PC-3 (cell line): Measurements from ENCODE around the gene SCAF8.

Experiments
- EZH2 ChIP-seq: fragments of 300-600 bp; sonication (generic); IDR thresholded peaks from one replicate; pipeline ENCODE4 v1.6.1; 2017; ENCODE audit warnings: antibody characterized with exemption, mild to moderate bottlenecking, low read length; ENCODE audit not compliant: unreplicated experiment
- EZH2phosphoT487 ChIP-seq: fragments of 300-600 bp; sonication (generic); IDR thresholded peaks from 2 replicates; pipeline ENCODE4 v1.6.1; 2018; ENCODE audit warnings: mild to moderate bottlenecking, antibody characterized with exemption, low read length, borderline replicate concordance
- TF ChIP-seq, protein P1 (sequence below): fragments of 300-600 bp; sonication (generic); conservative IDR thresholded peaks from 2 replicates; pipeline ENCODE4 v1.5.1; 2017; ENCODE audit warnings: antibody characterized with exemption, low read depth, mild to moderate bottlenecking, low read length

DNA sequence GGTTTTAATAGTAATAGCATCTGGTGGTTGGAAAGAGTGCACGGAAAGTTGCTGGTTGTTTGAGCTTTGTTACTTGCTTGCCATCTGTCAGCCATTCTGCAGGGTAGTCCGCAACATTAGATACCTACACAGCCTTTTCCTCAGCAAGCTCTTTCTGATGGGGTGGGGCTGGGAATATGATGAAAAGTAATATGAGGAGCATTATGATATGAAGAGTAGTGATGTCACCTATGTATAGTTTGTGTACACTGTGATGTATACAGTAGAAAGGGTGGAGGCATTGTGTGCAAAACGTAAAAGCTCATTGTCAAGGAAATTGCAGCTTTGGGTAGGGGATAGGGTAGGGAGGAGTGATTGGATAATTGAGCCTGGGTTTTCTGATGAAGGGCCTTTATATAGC lies 16.1 kb downstream of the SCAF8 start:
- TF ChIP-seq, protein P1, sequence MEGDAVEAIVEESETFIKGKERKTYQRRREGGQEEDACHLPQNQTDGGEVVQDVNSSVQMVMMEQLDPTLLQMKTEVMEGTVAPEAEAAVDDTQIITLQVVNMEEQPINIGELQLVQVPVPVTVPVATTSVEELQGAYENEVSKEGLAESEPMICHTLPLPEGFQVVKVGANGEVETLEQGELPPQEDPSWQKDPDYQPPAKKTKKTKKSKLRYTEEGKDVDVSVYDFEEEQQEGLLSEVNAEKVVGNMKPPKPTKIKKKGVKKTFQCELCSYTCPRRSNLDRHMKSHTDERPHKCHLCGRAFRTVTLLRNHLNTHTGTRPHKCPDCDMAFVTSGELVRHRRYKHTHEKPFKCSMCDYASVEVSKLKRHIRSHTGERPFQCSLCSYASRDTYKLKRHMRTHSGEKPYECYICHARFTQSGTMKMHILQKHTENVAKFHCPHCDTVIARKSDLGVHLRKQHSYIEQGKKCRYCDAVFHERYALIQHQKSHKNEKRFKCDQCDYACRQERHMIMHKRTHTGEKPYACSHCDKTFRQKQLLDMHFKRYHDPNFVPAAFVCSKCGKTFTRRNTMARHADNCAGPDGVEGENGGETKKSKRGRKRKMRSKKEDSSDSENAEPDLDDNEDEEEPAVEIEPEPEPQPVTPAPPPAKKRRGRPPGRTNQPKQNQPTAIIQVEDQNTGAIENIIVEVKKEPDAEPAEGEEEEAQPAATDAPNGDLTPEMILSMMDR = no peak
- TF ChIP-seq EZH2 = no peak
- no peak for TF ChIP-seq EZH2phosphoT487
